ENCODE results near the gene ANKMY2. TPM values are rescaled to one million over a fixed set of nuclear protein-coding genes. Genes with fewer than 3 reads are reported as not detected.
A peak's percentile ranks its signal among the peaks of the same experiment; 100 is the strongest.
"Not testable (repeated sequence)": the region's sequence is repeated elsewhere in the genome, so short reads cannot be mapped to it uniquely, and the experiment has no call there.

Gene ANKMY2
- total RNA-seq, 1 experiment from 2014 or later, result 29.1 TPM

GRCh38 chr7:16667355-16667754 is 21.8 kb upstream of the ANKMY2 start:
- in situ Hi-C loops (cut with HindIII; ENCODE audit: low pct_unique_long_range_greater_than_20kb, low sequenced_read_pairs), result no loop called here
- no peak for DNase-seq (ENCODE audit: low read depth, low spot score)

- in situ Hi-C loops (cut with HindIII; ENCODE audit: low pct_unique_long_range_greater_than_20kb, low sequenced_read_pairs), result no loop called here
- DNase-seq (ENCODE audit: low read depth, low spot score), result no peak
These were observed 16.4 kb upstream of the ANKMY2 start for GRCh38 chr7:16661924-16662323.

GRCh38 chr7:16660702-16661464 is 15.3 kb upstream of the ANKMY2 start:
- DNase-seq (ENCODE audit: low read depth, low spot score), result no peak
- in situ Hi-C loops (cut with HindIII; ENCODE audit: low pct_unique_long_range_greater_than_20kb, low sequenced_read_pairs), result no loop called here

- DNase-seq (ENCODE audit: low read depth, low spot score); in situ Hi-C loops (cut with HindIII; ENCODE audit: low pct_unique_long_range_greater_than_20kb, low sequenced_read_pairs): not testable (repeated sequence)
These were observed 14.4 kb upstream of the ANKMY2 start for GRCh38 chr7:16659854-16660497.

- peak; percentile 58 for DNase-seq (ENCODE audit: low read depth, low spot score)
- in situ Hi-C loops (cut with HindIII; ENCODE audit: low pct_unique_long_range_greater_than_20kb, low sequenced_read_pairs), result no loop called here
These were observed 12.2 kb upstream of the ANKMY2 start for GRCh38 chr7:16657656-16658279.

- in situ Hi-C loops (cut with HindIII; ENCODE audit: low pct_unique_long_range_greater_than_20kb, low sequenced_read_pairs), result no loop called here
- DNase-seq (ENCODE audit: low read depth, low spot score), result no peak
These were observed 10.6 kb upstream of the ANKMY2 start for GRCh38 chr7:16656141-16656540.

- in situ Hi-C loops (cut with HindIII; ENCODE audit: low pct_unique_long_range_greater_than_20kb, low sequenced_read_pairs), result no loop called here
- no peak for DNase-seq (ENCODE audit: low read depth, low spot score)
These were observed 9.8 kb upstream of the ANKMY2 start for GRCh38 chr7:16655394-16655793.

GRCh38 chr7:16652888-16653287 is 7.3 kb upstream of the ANKMY2 start:
- DNase-seq (ENCODE audit: low read depth, low spot score), result no peak
- in situ Hi-C loops (cut with HindIII; ENCODE audit: low pct_unique_long_range_greater_than_20kb, low sequenced_read_pairs), result no loop called here

- no peak for DNase-seq (ENCODE audit: low read depth, low spot score)
- in situ Hi-C loops (cut with HindIII; ENCODE audit: low pct_unique_long_range_greater_than_20kb, low sequenced_read_pairs), result no loop called here
These were observed 6.7 kb upstream of the ANKMY2 start for GRCh38 chr7:16652240-16652583.

GRCh38 chr7:16651396-16652239 is 6.1 kb upstream of the ANKMY2 start:
- no peak for DNase-seq (ENCODE audit: low read depth, low spot score)
- in situ Hi-C loops (cut with HindIII; ENCODE audit: low pct_unique_long_range_greater_than_20kb, low sequenced_read_pairs), result no loop called here

GRCh38 chr7:16650266-16650665 is 4.7 kb upstream of the ANKMY2 start:
- no peak for DNase-seq (ENCODE audit: low read depth, low spot score)
- in situ Hi-C loops (cut with HindIII; ENCODE audit: low pct_unique_long_range_greater_than_20kb, low sequenced_read_pairs), result no loop called here

- no peak for DNase-seq (ENCODE audit: low read depth, low spot score)
- in situ Hi-C loops (cut with HindIII; ENCODE audit: low pct_unique_long_range_greater_than_20kb, low sequenced_read_pairs), result no loop called here
These were observed 3.6 kb upstream of the ANKMY2 start for GRCh38 chr7:16649196-16649595.

GRCh38 chr7:16648551-16648950 is 3.0 kb upstream of the ANKMY2 start:
- peak; percentile 19 for DNase-seq (ENCODE audit: low read depth, low spot score)
- in situ Hi-C loops (cut with HindIII; ENCODE audit: low pct_unique_long_range_greater_than_20kb, low sequenced_read_pairs), result no loop called here

GRCh38 chr7:16647435-16647960 is 1.9 kb upstream of the ANKMY2 start:
- DNase-seq (ENCODE audit: low read depth, low spot score), result peak; percentile 65
- in situ Hi-C loops (cut with HindIII; ENCODE audit: low pct_unique_long_range_greater_than_20kb, low sequenced_read_pairs), result no loop called here

GRCh38 chr7:16646472-16647072 is 1.0 kb upstream of the ANKMY2 start:
- peak; percentile 48 for DNase-seq (ENCODE audit: low read depth, low spot score)
- in situ Hi-C loops (cut with HindIII; ENCODE audit: low pct_unique_long_range_greater_than_20kb, low sequenced_read_pairs), result no loop called here

- in situ Hi-C loops (cut with HindIII; ENCODE audit: low pct_unique_long_range_greater_than_20kb, low sequenced_read_pairs), result no loop called here
- peak; percentile 57 for DNase-seq (ENCODE audit: low read depth, low spot score)
These were observed 640 bp downstream of the ANKMY2 start for GRCh38 chr7:16644636-16645592.
